ENCODE measurements around the gene CD22.

CD22 gene

DNA sequence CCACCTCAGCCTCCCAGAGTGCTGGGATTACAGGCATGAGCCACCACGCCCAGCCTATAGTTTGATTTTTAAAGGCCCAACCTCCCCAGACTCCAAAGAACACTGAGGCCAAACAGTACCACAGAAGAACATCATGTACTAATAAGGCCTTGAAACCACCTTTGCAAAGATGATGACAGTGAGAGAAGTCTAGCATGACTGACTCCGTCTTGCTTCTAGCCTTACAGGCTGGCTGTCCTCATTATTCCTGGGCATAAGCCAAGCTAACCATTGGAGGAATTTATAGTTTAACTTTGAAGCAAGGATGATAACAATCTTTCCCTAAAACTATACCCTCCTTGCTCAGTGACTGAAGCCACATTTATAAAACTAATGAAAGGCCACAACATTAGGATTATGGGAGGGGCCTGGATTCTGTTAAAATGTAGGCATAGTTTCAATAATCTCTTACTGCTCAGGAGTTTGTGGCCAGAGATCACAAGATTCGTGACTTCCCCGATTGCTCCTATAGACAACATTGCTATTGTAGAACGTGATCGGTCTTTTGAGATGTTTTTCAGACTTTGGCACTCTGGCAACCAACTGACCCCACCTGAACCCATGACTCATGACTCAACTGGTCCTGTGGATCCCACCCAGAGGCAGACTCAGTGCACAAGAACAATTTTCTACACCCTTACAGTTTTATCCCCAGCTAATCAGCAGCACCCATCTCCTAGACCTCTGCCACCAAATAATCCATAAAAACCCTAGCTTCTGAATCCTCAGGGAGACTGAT, 59.5 kb downstream of the CD22 start:
- DNase-seq (ENCODE audit: low read depth in 2 of 2): no peak

DNA sequence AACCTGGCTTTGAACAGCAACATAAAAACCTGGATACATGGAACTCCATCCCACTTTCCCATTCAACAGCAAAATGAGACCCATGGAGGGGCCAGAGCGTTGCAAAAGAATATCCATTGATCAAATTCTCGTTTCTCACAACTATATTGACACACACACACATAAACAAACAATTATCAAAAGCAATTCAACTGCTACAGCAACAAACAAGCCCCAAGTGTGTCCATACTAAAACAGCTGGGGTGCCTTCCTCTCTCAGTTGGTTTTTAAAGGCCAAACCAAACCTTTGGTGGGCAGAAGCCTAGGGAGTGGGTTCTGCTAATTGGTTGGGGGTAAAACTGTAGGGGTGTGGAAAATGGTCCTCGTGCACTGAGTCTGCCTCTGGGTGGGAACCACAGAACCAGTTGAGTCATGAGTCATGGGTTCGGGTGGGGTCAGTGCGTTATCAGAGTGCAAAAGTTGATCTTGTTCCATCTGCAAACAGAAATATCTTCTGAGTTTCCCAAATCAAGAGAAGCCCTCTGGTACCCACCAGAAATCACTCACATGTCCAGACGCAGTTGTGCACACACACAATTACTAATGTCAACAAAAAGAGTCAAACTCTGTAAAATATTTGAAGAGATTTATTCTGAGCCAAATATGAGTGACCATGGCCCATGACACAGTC, 60.3 kb downstream of the CD22 start:
- no peak for DNase-seq (ENCODE audit: low read depth in 2 of 2)

DNA sequence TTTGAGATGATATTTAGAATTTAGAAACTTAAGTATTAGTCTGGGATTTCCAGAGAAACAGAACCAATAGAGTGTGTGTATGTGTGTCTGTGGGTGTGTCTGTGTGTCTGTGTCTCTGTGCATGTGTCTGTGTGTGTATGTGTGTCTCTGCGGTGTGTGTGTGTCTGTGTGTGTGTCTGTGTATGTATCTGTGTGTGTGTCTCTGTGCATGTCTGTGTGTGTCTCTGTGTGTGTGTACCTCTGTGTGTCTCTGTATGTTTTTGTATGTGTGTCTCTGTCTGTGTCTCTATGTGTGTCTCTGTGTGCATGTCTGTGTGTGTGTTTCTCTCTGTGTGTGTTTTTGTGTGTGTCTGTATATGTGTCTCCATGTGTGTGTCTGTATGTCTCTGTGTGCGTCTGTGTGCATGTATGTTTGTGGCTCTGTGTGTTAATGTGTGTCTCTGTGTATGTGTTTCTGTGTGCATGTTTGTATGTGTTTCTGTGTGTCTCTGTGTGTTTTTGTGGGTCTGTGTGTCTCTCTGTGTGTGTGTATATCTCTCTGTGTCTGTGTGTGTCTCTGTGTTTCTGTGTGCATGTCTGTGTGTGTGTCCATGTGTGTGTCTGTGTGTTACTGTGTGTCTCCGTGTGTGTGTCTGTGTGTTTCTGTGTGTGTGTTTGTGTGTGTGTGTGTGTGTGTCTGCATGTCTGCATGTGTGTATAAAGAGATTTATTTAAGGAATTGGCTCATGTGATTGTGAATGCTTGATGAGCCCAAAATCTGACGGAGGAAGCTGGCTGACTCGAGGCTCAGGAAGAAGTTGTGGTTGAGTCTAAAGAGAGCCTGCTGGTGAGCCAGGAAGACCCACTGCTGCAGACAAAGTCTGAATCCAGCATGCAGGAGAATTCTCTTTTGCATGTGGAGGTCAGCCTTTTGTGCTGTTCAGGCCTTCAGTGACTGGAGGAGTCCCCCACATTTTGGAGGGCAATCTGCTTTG, 64.0 kb downstream of the CD22 start:
- no peak for DNase-seq (ENCODE audit: low read depth in 2 of 2)

DNA sequence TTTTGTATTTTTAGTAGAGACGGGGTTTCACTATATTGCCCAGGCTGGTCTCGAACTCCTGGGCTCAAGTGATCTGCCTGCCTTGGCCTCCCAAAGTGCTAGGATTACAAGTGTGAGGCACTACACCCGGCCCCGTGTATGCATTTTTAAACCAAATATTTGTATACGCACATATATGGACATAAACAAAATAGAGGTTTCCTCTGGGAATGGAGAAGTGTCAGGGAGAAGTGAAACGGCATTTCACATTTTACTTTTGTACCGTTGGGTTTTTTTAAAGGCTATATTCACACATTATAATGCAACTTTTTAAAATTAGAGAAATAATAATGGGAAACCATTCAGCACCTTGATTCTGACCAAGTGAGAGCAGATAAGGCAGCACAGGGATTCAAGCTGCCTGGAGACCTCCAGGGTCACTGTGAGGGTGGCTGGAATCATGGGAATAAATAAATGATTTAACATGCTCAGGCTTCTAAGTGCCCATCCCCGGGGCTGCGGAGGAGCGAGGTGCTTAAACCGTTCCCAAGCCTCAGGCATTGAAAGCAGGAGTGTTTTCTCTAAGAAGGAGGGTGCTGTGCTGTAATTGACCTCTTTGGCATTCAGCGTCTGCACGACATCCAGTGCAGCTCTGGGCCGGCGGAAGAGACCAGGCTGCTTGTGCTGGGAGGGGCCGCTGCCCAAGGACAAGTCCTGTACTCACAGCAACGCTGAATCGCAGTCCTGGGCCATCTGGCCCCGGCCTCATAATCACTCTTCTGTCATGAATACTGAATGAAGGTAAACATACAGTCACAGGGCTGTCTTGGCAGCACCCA, 66.6 kb downstream of the CD22 start:
- no peak for DNase-seq (ENCODE audit: low read depth in 2 of 2)

DNA sequence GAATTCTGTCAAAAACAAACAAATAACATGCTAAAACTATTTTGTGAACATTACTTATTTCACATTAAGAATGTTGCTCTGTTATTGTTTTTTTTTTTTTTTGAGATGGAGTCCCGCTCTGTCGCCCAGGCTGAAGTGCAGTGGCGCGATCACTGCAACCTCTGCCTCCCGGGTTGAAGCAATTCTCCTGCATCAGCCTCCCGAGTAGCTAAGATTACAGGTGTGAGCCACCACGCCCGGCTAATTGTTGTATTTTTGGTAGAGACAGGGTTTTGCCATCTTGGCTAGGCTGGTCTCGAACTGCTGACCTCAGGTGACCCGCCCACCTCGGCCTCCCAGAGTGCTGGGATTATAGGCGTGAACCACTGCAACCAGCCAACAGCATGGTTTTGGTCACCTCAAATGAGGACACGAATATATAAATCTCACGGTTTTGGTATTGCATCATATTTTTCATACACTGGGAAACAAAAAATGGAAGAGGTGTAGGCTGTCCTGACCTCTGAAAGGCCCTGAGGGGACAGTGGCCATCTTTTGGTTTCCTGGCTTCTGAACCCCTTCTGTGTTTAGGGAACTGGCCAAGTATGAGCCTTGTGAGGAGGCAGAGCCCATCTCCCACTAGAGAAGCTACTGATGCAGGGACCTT, 67.4 kb downstream of the CD22 start:
- no peak for DNase-seq (ENCODE audit: low read depth in 2 of 2)

All from fibroblast of skin of left biceps (primary cell).